ENCODE data around the gene CCDC60.
"Not testable (repeated sequence)": the region's sequence is repeated elsewhere in the genome, so short reads cannot be mapped to it uniquely, and the experiment has no call there.

Gene CCDC60

DNA sequence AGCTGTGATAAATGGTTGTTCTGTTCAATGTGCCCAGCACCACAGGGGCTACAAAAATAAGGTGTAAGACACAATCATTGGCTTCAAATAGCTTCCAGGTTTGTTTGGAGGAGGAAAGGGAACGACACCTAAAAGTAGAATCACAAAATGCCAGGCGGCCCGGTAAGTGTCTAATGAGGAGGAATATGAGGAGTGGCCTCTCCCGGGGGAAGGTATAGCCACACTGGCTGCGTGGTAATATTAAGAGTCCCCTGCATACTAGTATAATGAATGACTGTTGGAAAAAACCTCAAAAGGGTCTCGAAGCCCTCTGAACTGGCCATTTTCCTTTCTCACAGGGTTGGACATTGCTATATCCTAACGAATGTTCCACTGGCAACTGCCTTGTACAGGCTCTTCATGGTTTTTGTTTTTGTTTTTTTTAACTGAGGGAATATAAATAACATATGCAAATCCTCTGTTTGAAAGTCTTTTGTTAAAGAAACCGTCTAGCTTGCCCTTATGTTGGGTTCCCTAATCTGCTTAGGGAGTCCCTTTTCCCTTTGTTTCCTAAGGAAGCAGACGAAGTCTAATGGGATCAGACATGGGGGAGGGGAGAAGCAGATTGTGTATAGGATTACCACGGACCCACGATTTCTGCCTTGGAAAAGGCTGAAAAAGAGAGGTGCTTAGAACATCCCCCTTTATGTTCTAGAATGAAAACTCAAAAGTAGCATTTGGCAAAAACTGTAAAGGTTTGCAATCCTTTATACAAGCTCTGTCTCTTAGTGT, 4.2 kb downstream of the CCDC60 start:
- no peak for DNase-seq

DNA sequence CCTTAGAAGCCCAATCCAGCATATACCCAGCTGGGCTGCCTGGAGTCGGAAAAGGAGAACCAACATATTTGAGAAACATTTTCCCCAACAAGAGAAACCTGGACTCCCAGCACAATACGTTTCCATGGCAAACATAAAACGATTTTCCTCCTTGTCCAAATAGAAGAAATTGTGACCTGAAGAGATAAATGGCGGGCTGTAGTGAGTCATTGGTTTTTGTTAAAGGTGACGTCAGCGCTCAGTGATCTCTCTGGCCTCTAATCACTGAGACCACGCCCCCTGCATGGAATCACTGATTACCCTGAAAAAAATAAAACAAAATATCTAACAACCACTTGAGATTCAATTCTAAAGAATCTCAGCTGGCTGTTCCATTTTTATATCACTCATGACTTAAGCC, 6.0 kb downstream of the CCDC60 start:
- DNase-seq: peak; percentile 23

DNA sequence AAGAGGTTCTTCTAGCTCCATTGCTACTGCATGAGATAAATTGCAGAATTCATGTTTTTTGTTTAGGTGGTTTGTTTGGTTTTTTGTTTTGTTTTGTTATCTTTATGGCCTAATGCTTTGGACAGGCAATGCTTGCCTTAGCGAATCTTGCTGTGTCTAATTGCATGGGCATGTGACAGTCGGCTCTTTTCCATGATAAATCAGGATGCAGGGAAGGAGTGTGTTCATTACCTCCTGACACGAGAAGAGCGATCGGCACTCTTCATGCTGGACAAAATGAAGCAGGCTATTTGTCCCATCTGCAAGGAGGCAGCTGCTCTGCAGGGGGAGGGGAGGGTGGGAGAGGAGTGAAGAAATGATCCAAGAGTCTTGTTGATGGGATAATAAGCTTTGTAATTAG, 6.5 kb downstream of the CCDC60 start:
- DNase-seq: no peak

DNA sequence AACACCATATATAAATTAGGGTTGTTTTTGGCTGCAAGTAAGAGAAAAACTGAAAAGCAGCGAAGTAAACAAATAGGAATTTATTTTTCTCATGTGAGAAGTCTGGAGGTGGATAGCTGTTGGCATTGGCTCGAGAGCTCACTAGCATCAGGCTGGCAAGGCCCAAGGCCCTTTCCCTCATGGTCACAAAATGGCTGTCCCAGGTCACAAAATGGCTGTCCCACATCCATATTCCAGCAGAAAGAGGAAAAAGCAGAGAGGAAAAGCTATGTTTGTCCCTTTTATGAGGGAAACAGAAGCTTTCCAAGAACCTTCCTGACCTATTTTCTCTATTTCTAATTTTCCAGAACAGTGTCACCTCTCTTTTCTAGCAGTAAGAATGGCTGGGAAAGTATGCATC, 7.5 kb downstream of the CCDC60 start:
- no peak for DNase-seq

DNA sequence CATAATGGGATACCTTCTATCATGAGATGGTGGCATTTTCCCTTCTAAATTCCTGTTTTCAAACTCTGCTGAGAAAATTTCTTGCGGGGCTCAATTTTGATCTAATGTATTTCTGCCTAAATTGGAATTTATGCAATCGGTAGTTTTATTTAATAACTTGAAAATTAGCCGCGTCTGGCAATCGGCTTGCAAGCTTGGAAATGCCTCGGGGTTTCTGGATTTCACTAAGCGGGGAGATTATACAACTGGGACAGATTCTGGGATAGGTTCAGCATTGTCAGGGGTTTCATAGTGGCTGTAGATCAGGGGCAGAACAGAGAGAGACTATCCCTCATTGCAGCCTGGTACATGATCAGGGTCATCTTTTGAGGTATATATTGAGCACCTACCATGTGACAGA, 8.6 kb downstream of the CCDC60 start:
- DNase-seq: no peak

DNA sequence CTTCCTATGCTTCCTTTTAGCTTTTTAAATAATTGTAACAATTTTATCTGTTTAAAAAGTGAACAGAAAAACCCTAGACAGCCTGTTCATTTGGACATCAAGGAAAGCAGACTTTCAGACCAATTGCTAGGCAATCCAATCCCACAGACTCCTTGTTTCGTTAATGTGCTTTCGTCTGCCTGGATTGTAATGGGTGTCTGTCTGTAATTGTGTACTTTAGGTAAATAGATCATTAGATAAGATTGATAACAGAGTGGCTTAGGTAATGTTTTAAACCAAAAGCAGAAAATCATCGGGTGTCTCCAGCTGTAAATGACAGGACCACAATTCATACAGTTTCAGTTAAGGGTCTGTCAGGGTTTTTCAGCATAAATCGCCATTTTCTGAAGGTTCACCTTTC, 19.6 kb downstream of the CCDC60 start:
- DNase-seq: peak; percentile 90

DNA sequence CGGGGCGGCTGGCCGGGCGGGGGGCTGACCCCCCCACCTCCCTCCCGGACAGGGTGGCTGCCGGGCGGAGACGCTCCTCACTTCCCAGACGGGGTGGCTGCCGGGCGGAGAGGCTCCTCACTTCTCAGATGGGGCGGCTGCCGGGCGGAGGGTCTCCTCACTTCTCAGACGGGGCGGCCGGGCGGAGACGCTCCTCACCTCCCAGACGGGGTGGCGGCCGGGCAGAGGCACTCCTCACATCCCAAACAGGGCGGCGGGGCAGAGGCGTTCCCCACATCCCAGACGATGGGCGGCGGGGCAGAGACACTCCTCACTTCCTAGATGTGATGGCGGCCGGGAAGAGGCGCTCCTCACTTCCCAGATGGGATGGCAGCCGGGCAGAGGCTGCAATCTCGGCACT, 25.8 kb downstream of the CCDC60 start:
- not testable (repeated sequence) for DNase-seq

DNA sequence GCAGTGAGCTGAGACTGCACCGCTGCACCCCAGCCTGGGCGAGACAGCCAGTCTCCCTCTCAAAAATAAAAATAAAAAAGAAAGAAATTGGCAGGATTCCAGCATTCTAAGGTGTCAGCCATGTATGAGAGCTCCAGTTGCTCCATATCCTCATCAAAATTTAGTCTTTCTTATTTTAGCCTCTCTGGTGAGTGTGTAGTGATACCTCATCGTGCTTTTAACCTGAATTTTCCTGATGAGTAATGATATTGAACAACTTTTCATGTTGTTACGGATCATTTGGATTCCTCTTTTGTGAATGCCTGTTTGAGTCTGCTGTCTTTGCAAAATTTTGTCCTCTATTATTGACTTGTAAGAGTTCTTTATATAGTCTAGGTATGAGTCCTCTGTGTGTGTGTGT, 28.5 kb downstream of the CCDC60 start:
- no peak for DNase-seq

DNA sequence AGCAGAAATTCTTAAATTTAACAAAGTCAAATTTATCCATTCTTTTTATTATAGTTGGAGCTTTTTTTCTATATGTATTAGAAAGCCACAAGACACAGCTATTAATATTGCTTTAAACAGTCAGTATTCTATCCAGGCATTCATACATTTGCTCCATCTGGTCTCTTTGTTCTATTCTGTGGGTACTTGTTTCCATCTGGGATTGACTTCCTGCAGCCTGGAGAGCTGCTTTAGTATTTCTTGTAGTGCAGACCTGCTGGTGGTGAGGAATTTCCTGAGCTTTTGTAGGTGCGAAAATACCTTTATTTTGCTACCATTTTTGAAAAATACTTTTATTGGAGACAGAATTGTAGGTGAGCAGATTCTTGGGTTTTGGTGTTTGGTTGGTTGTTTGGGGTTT, 29.0 kb downstream of the CCDC60 start:
- DNase-seq: no peak

DNA sequence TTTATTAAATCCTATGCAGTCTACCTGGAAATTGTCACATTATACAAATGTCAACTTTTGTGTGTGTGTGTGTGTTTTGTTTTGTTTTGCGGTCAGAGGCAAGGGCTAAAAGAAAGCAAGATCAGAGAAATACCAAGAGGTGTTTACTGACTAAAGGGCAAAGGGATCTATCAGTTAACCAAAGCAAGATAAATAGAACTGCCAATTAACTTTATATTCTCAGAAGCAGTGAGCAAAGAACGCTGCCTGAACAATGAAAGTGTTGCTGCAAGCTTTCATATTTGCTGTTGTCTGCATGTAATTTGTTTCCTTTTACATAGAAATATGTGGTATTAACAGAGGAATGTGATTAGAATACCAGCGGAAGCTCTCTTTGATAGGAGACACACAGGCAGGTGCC, 30.9 kb downstream of the CCDC60 start:
- DNase-seq: no peak

DNA sequence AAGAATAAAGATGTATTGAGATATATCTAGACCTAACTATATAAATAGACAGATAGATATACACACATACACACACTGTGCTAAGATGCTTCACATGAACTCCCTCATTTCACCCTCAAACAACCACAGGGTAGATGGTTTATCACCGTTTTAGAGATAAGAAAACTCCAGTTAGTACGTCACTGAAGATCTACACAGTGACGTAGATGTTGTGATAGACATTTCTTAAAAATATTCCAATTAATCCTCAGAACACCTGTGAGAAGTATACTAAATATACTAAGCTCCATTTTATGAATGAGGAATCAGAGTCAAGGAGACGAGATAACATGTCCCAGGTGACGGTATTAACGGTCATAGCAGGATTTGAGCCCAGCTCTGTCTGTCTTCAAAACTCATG, 31.5 kb downstream of the CCDC60 start:
- no peak for DNase-seq

DNA sequence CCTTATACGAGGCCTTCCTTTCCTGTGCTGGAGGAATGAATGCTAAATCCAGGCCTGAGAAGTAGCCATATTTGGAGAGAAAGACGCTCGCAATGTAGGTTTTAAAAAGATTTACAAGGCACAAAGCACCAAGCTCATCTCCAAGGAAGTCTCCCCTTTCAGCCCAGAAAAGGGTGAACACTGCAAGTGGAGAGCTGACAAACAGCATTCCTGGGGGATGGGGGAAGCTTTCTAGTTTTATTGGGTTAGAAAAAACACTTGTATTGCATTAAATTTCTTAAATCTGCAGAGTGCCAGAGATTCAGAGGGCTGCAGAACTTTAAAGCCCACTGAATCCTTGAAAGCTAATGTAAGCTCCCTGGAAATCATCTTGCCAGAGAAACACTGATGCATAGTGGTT, 34.6 kb downstream of the CCDC60 start:
- no peak for DNase-seq

DNA sequence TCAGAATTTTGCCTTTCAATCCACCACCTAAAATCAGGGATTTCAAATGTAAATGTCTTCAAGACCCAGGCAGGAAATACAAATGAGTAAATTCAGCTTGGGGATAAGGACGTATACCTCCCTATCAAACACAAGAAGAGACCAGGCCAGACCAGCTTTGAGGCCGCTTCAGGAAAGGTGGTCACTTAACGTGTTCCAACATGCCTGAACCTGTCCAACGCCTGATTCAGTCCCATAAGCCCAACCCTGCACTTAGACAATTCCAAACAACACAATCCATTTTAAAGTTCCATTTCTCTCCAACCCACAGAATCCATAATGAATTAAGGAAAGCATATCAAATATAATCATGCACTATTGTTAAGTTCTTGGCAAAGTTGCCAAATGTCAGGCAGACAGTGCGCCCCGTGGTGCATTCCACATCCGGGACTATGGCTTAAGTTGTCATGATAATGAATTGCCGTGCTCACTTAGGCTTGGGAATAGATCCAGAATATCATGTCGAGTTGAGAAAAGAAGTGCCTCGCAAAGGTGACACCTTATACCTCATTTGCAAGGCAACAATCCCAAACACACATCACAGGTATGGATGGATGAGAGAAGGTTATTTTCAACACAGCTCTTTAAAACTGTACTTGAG, 35.5 kb downstream of the CCDC60 start:
- peak; percentile 95 for DNase-seq

DNA sequence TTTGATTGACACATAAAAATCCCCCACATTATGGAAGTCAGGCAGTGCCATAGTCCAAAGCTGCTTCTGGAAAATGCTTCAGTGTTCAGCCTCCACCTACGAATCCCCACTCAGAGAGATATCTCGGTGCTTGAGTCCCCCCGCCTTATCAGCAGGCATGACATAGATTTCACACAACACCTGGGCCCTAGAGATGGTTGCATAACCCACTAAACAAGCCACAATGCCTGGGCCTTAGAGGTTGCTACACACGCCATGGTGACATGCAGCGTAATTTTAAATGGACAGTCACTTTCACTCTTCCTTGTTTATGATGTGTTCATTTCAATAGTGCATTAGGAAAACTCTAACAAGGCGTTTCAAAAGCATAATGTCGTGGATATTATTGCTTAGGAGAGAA, 38.0 kb downstream of the CCDC60 start:
- DNase-seq: no peak

DNA sequence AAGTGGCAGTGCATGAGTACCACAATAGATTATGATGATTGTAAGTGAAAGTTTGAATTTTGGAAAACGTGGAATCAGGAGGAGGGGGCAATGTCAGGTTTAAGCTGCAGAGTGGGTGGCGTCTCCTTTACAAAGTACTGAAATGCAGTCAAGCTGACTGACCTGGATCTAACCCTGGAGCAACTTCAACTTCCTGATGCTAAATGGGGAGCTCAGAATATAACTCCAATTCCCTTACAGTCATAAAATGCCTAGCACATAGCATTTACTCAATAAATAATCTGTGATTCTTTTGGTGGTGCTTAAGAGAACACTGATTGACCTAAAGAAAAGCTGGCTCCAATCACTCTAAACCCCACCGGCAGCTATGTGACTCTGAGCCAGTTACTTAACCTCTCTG, 38.5 kb downstream of the CCDC60 start:
- no peak for DNase-seq

DNA sequence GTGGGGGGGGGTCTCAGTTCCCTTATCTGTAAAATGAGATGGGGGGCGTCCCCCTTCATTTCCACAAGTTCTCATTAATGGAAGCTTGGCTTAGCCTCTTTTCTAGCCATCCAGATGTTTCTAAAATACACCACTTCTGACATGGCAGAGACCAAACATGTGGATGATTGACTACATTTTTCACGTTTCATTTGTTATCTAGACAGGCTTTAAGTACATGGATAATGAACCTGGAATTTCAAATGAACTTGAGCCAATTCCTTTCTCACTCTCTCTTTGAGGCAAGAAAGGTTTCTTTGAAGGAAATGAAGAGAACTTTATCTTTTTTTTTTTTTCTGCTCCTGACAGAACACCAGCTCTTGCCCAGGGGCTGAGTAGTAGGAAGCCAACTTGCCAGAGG, 39.1 kb downstream of the CCDC60 start:
- no peak for DNase-seq

DNA sequence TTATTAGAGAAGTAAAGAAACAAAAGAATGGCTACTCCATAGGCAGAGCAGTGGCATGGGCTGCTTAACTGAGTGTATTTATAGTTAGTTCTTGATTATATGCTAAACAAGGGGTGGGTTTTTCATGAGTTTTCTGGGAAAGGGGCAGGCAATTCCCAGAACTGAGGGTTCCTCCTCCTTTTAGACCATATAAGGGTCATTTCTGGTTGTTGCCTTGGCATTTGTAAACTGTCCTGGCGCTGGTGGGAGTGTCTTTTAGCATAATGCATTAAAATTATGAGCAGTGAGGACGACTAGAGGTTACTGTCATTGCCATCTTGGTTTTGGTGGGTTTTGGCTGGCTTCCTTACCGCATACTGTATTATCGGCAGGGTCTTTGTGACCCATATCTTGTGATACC, 40.1 kb downstream of the CCDC60 start:
- DNase-seq: no peak

DNA sequence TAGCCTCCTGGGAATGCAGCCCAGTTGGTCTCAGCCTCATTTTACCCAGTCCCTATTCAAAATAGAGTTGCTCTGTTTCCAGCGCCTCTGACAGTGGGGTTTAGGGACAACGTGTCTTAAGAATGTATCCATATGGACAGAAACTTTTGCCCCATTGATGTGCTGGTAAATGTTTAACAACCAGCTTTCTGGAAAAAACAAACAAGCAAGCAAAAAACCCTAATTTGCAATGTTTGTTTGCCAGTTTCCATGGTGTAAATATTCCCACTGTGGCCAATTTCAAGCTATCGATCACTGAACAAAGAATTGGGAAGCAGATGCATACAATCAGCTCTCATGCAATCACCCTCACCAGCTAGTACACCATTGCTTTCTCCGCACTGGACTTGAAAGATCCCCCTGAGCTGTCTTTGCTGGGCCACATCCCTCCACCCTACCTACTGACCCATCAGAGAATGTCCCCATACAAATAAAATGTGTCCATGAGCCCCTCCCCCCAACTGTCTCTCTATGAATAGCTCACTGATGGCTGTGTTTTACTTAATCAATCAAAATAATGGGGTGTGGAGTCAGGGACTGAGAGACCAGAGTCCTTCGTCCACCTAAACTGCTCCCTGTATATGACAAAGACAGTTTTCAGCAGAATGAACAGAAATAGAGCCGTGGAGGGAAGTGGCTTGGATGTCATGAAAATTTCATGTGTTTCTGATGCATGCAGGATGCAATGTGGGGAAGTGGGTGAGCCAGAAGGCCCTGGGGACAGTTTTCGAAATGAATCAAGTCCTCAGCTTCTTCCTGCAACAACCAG, 40.8 kb downstream of the CCDC60 start:
- DNase-seq: no peak

DNA sequence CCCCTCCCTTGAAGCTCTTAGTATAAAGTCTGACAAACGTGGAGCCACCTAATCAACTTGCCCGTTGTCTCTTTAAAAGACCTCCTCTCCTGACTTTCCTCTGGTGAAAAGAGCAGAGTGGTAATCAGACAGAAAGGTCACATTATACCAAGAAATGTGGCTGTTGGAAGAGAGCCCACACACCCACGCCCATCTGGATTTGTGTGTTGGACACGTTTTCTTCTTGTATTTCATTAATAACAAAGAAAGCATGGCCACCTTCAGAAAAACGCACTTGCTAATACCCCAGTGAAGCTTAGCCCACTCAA, 41.3 kb downstream of the CCDC60 start:
- DNase-seq: no peak

DNA sequence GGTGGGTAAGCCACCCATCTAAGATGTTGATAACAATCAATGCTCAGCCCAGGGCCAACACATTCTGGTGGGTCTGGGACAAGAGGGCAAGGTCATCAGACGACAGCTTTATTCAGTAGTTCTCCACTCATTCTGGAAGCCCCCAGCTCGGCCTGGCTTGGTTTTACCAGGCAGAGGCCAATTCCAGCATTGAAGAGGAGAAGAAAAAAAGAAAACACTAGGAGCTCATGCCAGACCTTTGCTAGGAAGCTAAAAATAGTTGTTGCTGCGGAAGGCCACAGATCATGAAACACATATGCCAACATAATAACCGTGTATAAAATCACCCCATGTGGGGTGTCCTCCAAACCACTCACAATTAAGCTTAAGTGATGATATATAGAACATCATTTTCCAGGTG, 44.4 kb downstream of the CCDC60 start:
- no peak for DNase-seq

DNA sequence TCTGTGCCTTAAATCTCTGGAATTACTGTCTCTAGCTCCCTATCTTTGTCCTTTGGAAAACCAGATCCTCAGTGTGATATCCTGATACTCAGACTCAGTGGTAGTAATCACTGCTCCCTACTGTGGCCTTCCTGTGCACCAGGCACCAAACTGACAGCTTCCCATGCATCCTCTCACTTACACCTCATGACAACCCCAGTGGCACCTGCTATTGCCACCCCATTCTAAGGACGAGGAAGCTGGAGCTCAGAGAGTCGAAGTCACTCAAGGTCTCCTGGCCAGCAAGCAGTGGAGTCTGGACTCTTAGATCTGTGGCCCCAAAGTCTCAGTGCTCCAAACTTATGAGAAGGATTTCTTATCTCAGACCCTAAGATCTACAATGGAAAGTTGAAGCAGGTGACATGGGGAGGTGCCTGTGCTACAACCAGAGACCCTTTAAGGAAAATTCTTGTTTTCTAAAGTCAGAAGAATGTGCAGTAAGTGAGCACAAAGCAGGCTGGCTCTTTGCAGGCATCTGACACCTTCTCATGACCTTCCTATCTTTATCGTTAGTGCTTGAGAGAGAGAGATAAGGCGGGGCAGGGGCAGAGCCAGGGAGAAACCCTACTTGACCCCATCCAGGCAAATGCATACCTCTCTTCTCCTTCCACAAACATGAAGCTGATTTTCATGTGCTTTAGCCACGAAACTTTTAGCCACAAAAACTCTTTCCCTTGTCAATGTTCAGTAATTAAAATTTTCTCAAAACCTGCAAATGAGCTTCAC, 47.1 kb downstream of the CCDC60 start:
- no peak for DNase-seq

DNA sequence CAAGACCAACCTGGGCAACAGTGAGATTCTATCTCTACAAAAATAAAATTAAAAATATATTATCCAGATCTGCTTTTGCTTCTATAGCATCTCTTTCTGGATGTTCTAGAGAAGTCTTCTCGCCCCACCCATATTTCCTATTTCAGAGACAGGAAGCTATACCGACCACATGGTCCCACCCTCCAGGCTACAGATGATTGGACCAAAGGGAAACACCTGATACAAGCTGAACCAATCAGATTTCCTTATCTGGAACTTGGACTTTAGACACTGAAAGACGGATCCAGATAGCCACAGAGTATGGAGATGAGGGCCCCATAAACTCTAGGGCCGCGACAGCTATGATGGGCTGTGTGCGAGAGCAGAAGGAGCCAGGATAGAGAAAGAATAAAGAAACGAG, 48.7 kb downstream of the CCDC60 start:
- no peak for DNase-seq

DNA sequence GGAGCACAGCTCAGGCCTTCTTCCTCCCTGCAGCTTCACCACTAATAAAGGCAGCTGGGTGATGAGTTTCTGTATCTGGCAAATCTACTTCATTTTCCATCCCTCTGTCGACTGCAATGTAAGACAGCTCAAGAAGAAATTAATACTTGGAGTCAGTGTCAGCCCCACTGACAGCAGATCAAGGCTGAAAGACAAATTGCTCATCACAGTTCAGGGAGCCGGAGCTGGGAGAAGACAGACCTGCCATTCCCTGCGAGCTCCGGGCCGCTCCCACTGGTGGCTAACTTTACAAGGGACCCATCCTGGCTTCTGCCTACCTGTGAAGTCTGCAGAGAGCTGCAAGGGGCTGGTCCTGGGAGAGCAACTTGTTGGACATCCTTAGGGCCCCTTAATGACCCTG, 49.8 kb downstream of the CCDC60 start:
- DNase-seq: no peak

DNA sequence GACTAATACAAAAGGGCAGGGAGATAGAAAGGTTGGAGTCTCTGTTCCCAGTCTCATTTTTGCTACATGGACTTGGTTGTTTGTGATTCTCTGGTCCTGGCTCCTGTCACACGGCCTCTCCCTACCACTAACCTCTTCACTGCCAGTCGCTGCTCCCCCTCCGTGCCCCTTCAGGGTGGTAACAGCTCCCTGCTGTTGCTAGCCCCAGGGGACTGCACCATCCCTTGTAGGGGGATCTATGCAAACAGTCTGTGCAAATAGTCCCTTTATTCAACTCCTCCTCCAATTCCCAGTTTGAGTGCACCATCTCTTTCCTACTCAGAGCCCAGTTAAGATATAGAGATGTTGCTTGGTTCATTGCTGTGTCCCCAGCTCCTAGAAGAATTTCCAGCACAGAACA, 51.1 kb downstream of the CCDC60 start:
- DNase-seq: no peak
